HG02571 (cell line): ENCODE data around the gene CABLES1.

Experiments used
- ATAC-seq: cut with Tn5 transposase; IDR thresholded peaks from one replicate; pipeline ENCODE4 v1.9.1; 2021; ENCODE audit warnings: mild to moderate bottlenecking, moderate library complexity; ENCODE audit not compliant: unreplicated experiment

The CABLES1 gene

GRCh38 chr18:23211146-23211545 is 75.9 kb downstream of the CABLES1 start:
- no peak for ATAC-seq

- no peak for ATAC-seq
These were observed 76.9 kb downstream of the CABLES1 start for GRCh38 chr18:23212161-23212560.

GRCh38 chr18:23213200-23213599 is 77.9 kb downstream of the CABLES1 start:
- ATAC-seq, result no peak

- ATAC-seq, result no peak
These were observed 82.5 kb downstream of the CABLES1 start for GRCh38 chr18:23217781-23218180.

DNA sequence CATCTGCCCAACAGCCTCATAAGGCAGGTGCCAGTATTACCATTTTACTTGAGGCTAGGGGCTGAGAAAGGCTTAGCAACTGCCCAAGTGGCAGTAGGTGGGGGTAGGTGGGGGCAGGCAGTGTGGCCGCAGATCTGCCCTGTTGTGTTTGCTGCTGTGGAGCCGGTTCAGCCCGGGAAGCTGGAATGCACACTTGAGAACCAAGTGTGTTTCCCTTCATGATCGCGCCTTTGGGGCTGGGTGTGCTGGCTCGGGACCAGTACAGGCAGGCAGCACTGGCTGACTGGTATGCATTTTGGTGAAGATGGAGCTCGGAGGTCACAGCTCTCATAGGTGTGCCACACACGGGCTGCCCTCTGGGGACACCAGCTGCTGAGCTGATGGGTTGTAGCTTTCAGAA is 85.1 kb downstream of the CABLES1 start:
- no peak for ATAC-seq

DNA sequence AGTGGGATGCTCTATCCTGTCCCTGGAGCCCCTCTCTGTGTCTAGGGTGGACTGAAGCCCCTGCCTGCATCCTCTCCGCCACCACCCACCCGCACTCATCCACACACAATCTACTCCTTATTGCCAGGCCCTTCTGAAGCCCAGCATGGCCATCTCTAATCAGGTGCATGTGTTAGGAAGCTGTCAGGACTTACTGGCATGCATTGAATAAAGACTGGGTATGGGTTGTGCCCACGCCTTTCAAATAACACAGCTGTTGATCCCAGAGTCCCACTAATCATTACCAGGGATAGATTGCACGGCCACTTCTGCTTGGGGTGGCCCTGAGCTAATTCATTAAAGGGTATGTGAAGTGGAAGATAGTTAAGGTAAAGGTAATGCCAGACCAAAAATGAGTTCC is 88.4 kb downstream of the CABLES1 start:
- no peak for ATAC-seq

DNA sequence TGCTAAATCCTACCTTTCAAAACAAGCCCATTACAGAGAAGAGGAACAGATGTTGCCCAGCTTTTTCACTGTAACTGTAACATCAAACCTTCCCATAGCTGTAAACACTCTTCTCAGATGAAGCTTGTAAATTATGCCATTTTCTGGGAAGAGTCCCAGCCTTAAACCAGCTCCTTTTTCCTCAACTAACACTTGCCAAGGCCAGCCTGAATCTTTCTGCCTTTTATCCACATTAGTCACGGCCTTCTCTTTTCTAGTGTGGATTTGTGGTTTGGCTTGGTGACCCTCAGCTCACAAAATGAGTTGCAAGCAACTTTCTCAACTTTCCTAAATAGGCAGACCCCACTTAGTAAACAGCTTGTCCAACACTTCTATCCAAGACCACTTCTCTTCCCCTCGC is 90.2 kb downstream of the CABLES1 start:
- no peak for ATAC-seq

DNA sequence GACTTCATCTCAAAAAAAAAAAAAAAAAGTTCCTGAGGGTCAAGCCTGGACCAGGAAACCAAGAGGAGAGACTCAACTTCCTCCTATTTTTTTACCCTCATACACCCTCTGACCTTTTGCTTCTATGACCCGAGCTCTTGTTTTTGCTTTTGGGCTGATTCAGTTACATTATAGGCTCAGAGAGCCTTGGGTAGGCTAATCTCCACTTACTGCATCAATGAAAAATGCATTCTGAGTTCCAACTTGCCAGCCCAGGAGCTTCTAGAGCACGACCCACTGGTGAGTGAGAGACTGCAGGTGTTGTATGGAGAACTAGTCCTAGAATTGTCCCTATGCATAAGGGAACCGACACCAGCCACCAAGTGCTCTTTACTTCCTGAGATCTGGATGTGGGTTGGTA is 91.1 kb downstream of the CABLES1 start:
- no peak for ATAC-seq

- no peak for ATAC-seq
These were observed 91.8 kb downstream of the CABLES1 start for GRCh38 chr18:23226930-23227725.

DNA sequence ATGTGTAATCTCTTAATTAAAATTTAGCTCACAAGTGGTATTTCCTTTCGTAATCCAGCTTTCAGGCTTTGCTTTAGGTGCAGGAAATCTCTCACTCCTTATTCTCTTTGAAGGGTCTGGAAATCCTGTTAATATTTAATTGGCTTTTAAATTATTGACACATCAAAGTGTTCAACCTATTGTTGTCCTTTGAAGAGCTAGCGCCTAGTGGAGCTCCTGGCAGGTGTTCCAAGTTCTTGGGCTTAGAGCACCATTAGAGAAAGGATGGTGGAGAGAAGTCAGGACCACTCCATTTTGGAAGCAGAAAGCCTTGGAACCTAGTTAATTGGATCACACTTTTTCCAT is 92.4 kb downstream of the CABLES1 start:
- ATAC-seq, result no peak

DNA sequence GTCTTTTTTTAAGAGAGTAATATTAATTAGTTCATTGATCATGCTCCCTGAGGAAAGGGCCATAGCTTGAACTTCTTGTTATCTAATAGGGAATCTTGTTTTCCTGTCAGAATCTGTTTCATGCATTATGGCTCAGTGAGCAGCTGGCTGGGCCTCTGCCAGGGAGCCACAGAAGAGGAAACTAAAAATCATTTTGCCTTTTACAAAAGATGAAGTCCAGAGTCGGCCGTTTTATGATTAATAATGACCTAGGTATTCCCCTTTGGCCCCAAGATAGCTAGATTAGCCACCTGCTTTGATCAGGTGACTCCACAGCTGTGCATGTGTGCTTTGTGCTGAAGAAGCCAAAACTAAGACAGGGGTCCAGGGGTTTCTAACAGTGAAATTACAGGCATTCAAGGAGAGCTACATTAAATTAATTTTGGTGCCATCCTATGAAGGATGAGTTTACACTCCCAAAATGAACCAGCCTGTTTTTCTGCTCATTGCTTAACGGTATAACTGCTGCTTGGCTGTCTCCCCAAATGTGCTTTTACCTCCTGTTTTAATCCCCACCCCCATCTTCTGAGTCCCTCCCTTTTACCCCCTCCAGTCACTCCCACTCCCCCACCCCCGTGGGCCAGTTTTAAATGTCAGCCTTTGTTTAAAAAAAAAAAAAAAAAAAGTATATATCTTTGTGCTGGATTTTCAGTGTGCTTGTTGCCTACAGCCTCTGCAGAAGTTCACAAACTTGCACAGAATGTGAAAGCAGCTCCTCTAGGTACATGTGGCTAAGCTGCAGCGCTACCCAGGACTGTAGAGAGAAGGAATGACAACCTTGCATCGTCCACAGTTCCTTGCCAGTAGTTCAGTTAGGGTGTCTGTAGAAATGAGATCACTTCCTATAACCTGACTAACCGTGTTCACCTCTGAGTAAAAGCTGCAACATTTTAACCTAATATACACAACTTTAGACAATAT is 93.1 kb downstream of the CABLES1 start:
- ATAC-seq, result peak; percentile 42

DNA sequence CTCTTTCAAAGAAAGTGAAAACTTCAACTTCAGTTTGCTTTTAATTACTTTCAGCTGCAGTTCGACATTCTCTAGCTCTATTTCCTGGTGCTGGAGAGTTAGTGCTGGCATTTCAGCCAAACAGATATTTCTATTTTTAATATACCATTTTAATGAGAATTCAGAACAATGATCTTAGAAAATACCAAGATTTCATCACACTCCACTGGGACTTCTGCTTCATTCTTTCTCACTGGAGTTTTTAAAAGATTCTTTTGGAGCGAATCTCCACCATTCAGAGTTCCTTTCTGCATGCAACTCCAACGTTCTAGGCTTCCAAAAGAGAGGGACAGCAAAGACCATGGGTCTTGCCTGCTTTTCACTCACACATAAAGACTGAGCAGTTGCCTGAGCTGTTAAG is 94.2 kb downstream of the CABLES1 start:
- ATAC-seq, result no peak

DNA sequence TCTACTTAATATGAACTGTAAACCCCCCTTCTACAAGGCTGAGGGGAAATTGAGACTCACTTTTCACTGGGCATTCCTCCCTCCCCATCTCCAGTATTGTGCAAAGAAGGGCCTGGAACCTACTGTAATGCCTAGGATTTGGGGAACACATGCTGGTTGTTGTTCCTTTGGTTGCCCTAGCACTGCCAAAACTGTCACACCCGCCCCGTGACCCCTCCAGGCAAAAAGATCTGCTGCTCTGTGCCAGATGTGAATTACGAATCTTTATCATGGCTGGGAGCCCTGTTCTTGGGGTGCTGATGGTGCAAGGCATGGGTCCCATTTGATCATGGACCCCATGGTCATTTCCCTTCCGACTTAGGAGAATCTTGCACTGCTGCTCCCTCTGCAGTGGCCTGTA is 95.4 kb downstream of the CABLES1 start:
- no peak for ATAC-seq

DNA sequence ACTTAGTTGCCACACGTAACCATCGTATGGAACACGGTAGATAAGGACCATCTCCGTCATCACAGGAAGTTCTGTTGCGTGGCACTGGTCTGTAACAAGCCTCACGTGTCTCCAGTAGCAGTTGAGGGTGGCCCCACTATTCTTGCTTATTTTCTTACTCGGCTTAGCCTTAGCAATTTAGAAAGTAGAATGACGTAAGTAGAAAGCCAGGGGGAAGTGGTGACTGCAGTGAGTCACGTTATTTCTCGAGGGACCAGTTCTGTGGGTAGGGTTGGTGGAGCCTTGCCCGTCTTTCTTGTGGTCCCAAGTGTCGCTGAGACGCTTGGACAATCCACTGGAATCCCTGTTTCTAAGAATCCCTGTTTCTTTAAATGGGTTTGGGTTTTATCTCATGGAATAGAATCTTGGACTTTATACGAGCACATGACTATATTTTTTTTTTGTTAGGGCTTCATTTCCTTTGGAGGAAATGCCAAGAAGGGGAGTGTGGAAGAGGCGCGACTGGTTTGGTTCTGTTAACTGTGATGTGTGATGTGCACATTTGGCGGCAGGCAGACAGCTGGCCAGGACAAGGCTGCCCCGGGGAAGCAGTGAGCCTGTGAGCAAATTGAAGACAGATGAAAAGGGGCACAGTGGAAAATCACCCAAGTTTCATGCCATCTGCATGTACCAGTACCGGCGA is 96.2 kb downstream of the CABLES1 start:
- ATAC-seq, result peak; percentile 81

GRCh38 chr18:23232331-23232730 is 97.0 kb downstream of the CABLES1 start:
- no peak for ATAC-seq

- ATAC-seq, result no peak
These were observed 99.3 kb downstream of the CABLES1 start for GRCh38 chr18:23234619-23235018.

GRCh38 chr18:23235336-23235735 is 100.1 kb downstream of the CABLES1 start:
- ATAC-seq, result no peak

DNA sequence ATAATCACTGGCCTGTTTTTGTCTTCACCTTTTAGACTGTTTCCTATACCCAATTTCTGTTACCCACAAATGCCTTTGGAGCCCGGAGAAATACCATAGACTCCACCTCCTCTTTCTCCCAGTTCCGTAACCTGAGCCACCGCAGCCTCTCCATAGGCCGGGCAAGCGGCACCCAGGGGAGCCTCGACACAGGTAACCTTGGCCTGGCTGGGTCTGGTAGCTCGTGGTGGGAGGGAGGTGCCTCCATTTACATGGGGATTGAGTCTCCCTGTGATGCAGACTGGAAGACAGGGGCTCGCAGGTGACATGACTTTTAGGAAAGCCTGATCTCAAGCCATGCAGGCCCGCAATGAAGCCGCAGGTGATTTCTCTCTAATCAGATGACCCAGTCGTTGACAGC is 100.6 kb downstream of the CABLES1 start:
- ATAC-seq, result no peak

DNA sequence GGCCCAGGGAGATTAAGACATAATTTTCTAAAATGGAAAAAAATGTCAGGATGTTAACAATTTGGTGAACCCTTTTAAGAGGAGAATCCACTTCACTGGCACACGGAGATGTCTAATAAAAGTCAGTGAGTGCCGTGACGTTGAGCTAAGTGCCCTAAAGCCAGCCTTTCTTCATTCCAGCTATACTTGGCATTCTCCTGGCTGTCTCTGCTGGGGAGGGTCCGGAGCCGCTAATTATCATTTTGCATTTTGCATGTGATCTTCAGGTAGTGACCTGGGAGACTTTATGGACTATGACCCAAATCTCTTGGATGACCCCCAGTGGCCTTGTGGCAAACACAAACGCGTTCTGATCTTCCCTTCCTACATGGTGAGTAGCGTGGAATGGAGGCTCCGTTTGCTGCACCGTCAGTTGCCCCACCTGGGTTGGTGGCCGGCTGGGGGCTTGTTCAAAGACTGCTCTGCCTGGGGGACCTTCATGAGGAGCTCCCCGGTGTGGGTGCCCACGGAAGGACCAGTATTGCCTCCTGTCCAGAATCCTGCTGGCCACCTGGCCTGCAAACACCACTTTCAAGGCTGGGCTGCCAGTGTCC is 101.7 kb downstream of the CABLES1 start:
- no peak for ATAC-seq

GRCh38 chr18:23237524-23238151 is 102.4 kb downstream of the CABLES1 start:
- ATAC-seq, result peak; percentile 40

- no peak for ATAC-seq
These were observed 102.9 kb downstream of the CABLES1 start for GRCh38 chr18:23238152-23238531.
